ENCODE results near the gene PPBP.

GRCh38 chr4:73936969-73937368, 51.0 kb downstream of the PPBP start:
- no peak for TF ChIP-seq FOXK2 (IDR thresholded peaks at IDR 0.05)
- TF ChIP-seq SP1 (IDR thresholded peaks at IDR 0.05) = no peak
- no peak for TF ChIP-seq ARNT (IDR thresholded peaks at IDR 0.05)
- no peak for TF ChIP-seq ZNF384 (IDR thresholded peaks at IDR 0.05)
- no peak for TF ChIP-seq SUZ12 (IDR thresholded peaks at IDR 0.05)
- no peak for TF ChIP-seq HDGF (IDR thresholded peaks at IDR 0.05; ENCODE audit: borderline replicate concordance)
- TF ChIP-seq FOXM1 (IDR thresholded peaks at IDR 0.05; ENCODE audit: borderline replicate concordance) = no peak
- TF ChIP-seq ELF4 (IDR thresholded peaks at IDR 0.05) = no peak
- TF ChIP-seq FOXA1 (IDR thresholded peaks at IDR 0.05) = no peak
- TF ChIP-seq BHLHE40 (IDR thresholded peaks at IDR 0.05; ENCODE audit: borderline replicate concordance) = no peak
- TF ChIP-seq LEF1 (IDR thresholded peaks at IDR 0.05; ENCODE audit: borderline replicate concordance) = no peak
- TF ChIP-seq, protein P1, sequence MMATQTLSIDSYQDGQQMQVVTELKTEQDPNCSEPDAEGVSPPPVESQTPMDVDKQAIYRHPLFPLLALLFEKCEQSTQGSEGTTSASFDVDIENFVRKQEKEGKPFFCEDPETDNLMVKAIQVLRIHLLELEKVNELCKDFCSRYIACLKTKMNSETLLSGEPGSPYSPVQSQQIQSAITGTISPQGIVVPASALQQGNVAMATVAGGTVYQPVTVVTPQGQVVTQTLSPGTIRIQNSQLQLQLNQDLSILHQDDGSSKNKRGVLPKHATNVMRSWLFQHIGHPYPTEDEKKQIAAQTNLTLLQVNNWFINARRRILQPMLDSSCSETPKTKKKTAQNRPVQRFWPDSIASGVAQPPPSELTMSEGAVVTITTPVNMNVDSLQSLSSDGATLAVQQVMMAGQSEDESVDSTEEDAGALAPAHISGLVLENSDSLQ (IDR thresholded peaks at IDR 0.05) = no peak
